ENCODE results near the gene NFKBIA.
"Not testable (repeated sequence)": the region's sequence is repeated elsewhere in the genome, so short reads cannot be mapped to it uniquely, and the experiment has no call there.

NFKBIA gene

DNA sequence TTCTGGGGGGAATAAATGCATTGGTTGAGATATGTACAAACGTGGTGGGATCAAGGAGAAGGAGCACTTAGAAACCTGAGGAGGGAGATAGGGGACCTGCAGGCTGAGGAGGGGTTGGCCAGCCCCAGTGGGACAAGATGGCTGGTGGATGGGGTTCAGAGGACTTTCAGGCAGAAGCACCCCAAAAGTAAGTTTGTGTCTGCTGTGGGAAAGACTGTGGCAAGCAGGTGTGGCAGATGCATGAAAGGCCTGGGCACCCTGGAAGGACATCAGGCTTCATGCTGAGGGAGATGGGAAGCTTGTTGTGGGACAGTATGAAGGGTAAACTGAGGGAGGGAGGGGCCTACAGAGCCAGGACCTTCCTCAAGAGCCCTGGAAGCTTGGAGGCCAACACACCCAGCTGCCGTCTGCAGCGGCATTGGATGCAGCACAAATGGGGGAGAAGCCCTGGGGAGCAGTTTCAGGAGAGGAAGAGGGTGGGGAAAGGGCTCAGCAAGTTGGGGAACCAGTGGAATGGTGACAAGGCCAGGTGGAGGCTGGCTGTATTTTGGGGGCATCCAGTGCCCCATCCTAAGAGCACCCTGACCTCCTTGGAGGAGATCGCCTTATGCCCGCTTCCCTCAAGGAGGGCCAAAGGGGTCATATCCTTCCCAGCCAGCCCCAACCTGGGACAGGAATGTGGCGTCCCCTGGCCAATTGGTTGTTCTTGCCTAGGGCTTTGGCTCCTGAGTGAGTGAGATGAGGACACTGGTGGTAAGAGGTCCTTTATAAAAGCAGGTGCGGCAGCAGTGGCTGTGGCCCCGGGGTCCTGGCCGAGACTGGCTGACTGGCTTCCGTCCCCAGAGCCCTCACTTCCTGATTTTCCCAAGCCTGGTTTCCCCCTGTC is 20.7 kb downstream of the NFKBIA start:
- H3K4me3 ChIP-seq (ENCODE audit: insufficient read depth, low read depth, low read length, poor library complexity, severe bottlenecking), result no peak overlapping the region
- no peak overlapping the region for H3K27ac ChIP-seq (ENCODE audit: insufficient read depth, low read length, poor library complexity, severe bottlenecking)
- H3K4me1 ChIP-seq (ENCODE audit: control insufficient read depth, insufficient read depth, low read length, poor library complexity, severe bottlenecking), result no peaks in the 10 kb centered on the region
- H3K27me3 ChIP-seq (replicated peaks; ENCODE audit: control insufficient read depth, insufficient read depth, low read length, poor library complexity, severe bottlenecking), result no peaks in the 10 kb centered on the region
- H3K36me3 ChIP-seq (ENCODE audit: control insufficient read depth, insufficient read depth, low read length), result no peaks in the 10 kb centered on the region
- DNase-seq, result no peak
- no peaks in the 10 kb centered on the region for H3K9me3 ChIP-seq (ENCODE audit: control insufficient read depth, low read length)

- H3K4me1 ChIP-seq (ENCODE audit: control insufficient read depth, insufficient read depth, low read length, poor library complexity, severe bottlenecking), result no peaks in the 10 kb centered on the region
Measured at GRCh38 chr14:35380794-35381193, 23.8 kb downstream of the NFKBIA start.

GRCh38 chr14:35379234-35379933 is 25.2 kb downstream of the NFKBIA start:
- not testable (repeated sequence) for H3K36me3 ChIP-seq (ENCODE audit: control insufficient read depth, insufficient read depth, low read length); H3K27me3 ChIP-seq (replicated peaks; ENCODE audit: control insufficient read depth, insufficient read depth, low read length, poor library complexity, severe bottlenecking); H3K9me3 ChIP-seq (ENCODE audit: control insufficient read depth, low read length); DNase-seq; H3K27ac ChIP-seq (ENCODE audit: insufficient read depth, low read length, poor library complexity, severe bottlenecking); H3K4me3 ChIP-seq (ENCODE audit: insufficient read depth, low read depth, low read length, poor library complexity, severe bottlenecking); H3K4me1 ChIP-seq (ENCODE audit: control insufficient read depth, insufficient read depth, low read length, poor library complexity, severe bottlenecking)

More at GRCh38 chr14:35380794-35381193, 23.8 kb downstream of the NFKBIA start:
- Histone ChIP-seq H3K9me3 (ENCODE audit: control insufficient read depth, low read length) (no peaks in the 10 kb centered on the region), H3K27me3 (replicated peaks; ENCODE audit: control insufficient read depth, insufficient read depth, low read length, poor library complexity, severe bottlenecking) (no peaks in the 10 kb centered on the region), H3K27ac (ENCODE audit: insufficient read depth, low read length, poor library complexity, severe bottlenecking) (no peak overlapping the region), H3K36me3 (ENCODE audit: control insufficient read depth, insufficient read depth, low read length) (no peaks in the 10 kb centered on the region), H3K4me3 (ENCODE audit: insufficient read depth, low read depth, low read length, poor library complexity, severe bottlenecking) (no peak overlapping the region)
- DNase-seq, result no peak

GRCh38 chr14:35378425-35379233 is 25.9 kb downstream of the NFKBIA start:
- H3K27me3 ChIP-seq (replicated peaks; ENCODE audit: control insufficient read depth, insufficient read depth, low read length, poor library complexity, severe bottlenecking), result no peaks in the 10 kb centered on the region
- H3K4me1 ChIP-seq (ENCODE audit: control insufficient read depth, insufficient read depth, low read length, poor library complexity, severe bottlenecking), result no peaks in the 10 kb centered on the region
- DNase-seq, result no peak
- no peaks in the 10 kb centered on the region for H3K36me3 ChIP-seq (ENCODE audit: control insufficient read depth, insufficient read depth, low read length)
- no peak overlapping the region for H3K27ac ChIP-seq (ENCODE audit: insufficient read depth, low read length, poor library complexity, severe bottlenecking)
- no peaks in the 10 kb centered on the region for H3K9me3 ChIP-seq (ENCODE audit: control insufficient read depth, low read length)
- no peak overlapping the region for H3K4me3 ChIP-seq (ENCODE audit: insufficient read depth, low read depth, low read length, poor library complexity, severe bottlenecking)

GRCh38 chr14:35375558-35376025 is 29.0 kb downstream of the NFKBIA start:
- Histone ChIP-seq H3K4me3 (ENCODE audit: insufficient read depth, low read depth, low read length, poor library complexity, severe bottlenecking) (no peak overlapping the region), H3K36me3 (ENCODE audit: control insufficient read depth, insufficient read depth, low read length) (no peaks in the 10 kb centered on the region), H3K9me3 (ENCODE audit: control insufficient read depth, low read length) (no peaks in the 10 kb centered on the region), H3K27me3 (replicated peaks; ENCODE audit: control insufficient read depth, insufficient read depth, low read length, poor library complexity, severe bottlenecking) (no peaks in the 10 kb centered on the region), H3K27ac (ENCODE audit: insufficient read depth, low read length, poor library complexity, severe bottlenecking) (no peak overlapping the region), H3K4me1 (ENCODE audit: control insufficient read depth, insufficient read depth, low read length, poor library complexity, severe bottlenecking) (no peaks in the 10 kb centered on the region)
- DNase-seq, result no peak

- Histone ChIP-seq H3K36me3 (ENCODE audit: control insufficient read depth, insufficient read depth, low read length) (no peaks in the 10 kb centered on the region), H3K4me1 (ENCODE audit: control insufficient read depth, insufficient read depth, low read length, poor library complexity, severe bottlenecking) (no peaks in the 10 kb centered on the region), H3K4me3 (ENCODE audit: insufficient read depth, low read depth, low read length, poor library complexity, severe bottlenecking) (no peak overlapping the region), H3K9me3 (ENCODE audit: control insufficient read depth, low read length) (no peaks in the 10 kb centered on the region), H3K27me3 (replicated peaks; ENCODE audit: control insufficient read depth, insufficient read depth, low read length, poor library complexity, severe bottlenecking) (no peaks in the 10 kb centered on the region), H3K27ac (ENCODE audit: insufficient read depth, low read length, poor library complexity, severe bottlenecking) (no peak overlapping the region)
- no peak for DNase-seq
Measured at GRCh38 chr14:35374263-35374712, 30.3 kb downstream of the NFKBIA start.

- H3K4me3 ChIP-seq (ENCODE audit: insufficient read depth, low read depth, low read length, poor library complexity, severe bottlenecking); H3K27me3 ChIP-seq (replicated peaks; ENCODE audit: control insufficient read depth, insufficient read depth, low read length, poor library complexity, severe bottlenecking); H3K4me1 ChIP-seq (ENCODE audit: control insufficient read depth, insufficient read depth, low read length, poor library complexity, severe bottlenecking); H3K27ac ChIP-seq (ENCODE audit: insufficient read depth, low read length, poor library complexity, severe bottlenecking); H3K9me3 ChIP-seq (ENCODE audit: control insufficient read depth, low read length); H3K36me3 ChIP-seq (ENCODE audit: control insufficient read depth, insufficient read depth, low read length); DNase-seq: not testable (repeated sequence)
Measured at GRCh38 chr14:35373208-35373607, 31.3 kb downstream of the NFKBIA start.

GRCh38 chr14:35370969-35371368 is 33.6 kb downstream of the NFKBIA start:
- no peaks in the 10 kb centered on the region for H3K4me1 ChIP-seq (ENCODE audit: control insufficient read depth, insufficient read depth, low read length, poor library complexity, severe bottlenecking)
- no peak overlapping the region for H3K4me3 ChIP-seq (ENCODE audit: insufficient read depth, low read depth, low read length, poor library complexity, severe bottlenecking)

DNA sequence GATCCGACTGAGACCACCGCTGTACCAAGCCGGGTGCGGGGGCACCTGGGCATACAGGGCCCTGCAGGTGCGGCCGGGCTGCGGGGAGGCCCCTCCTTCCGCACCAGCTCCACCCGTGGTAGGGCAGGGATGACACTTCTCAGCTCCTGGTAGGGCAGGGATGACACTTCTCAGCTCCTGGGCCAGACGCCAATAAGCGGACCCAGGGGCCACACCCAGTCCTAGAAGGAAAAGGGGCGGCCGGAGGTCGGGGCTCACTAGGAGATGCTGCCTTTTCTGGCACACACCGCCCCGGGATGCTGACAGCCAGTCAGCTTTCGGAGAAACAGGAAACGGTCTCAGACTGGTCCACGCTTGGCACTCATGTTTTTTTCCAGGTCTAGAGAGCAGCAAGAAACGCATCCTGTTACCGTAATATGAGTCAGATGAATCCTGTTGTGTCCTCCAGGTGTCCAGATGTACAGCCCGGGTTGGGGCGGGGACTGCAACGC is 34.8 kb downstream of the NFKBIA start:
- Histone ChIP-seq H3K4me3 (ENCODE audit: insufficient read depth, low read depth, low read length, poor library complexity, severe bottlenecking) (no peak overlapping the region), H3K27ac (ENCODE audit: insufficient read depth, low read length, poor library complexity, severe bottlenecking) (no peak overlapping the region), H3K9me3 (ENCODE audit: control insufficient read depth, low read length) (no peaks in the 10 kb centered on the region), H3K27me3 (replicated peaks; ENCODE audit: control insufficient read depth, insufficient read depth, low read length, poor library complexity, severe bottlenecking) (no peaks in the 10 kb centered on the region), H3K36me3 (ENCODE audit: control insufficient read depth, insufficient read depth, low read length) (no peaks in the 10 kb centered on the region), H3K4me1 (ENCODE audit: control insufficient read depth, insufficient read depth, low read length, poor library complexity, severe bottlenecking) (no peaks in the 10 kb centered on the region)
- DNase-seq, result no peak

More at GRCh38 chr14:35370969-35371368, 33.6 kb downstream of the NFKBIA start:
- Histone ChIP-seq H3K27me3 (replicated peaks; ENCODE audit: control insufficient read depth, insufficient read depth, low read length, poor library complexity, severe bottlenecking) (no peaks in the 10 kb centered on the region), H3K36me3 (ENCODE audit: control insufficient read depth, insufficient read depth, low read length) (no peaks in the 10 kb centered on the region), H3K27ac (ENCODE audit: insufficient read depth, low read length, poor library complexity, severe bottlenecking) (no peak overlapping the region), H3K9me3 (ENCODE audit: control insufficient read depth, low read length) (no peaks in the 10 kb centered on the region)
- no peak for DNase-seq

Data from effector memory CD4-positive, alpha-beta T cell (primary cell).